B cell (primary cell): Measurements from ENCODE around the gene PPP2R1A. TPM values are rescaled to one million over a fixed set of nuclear protein-coding genes. Genes with fewer than 3 reads are reported as not detected.

Source experiments
- ATAC-seq: fragments of 200-7000 bp; cut with Tn5 transposase; one replicate; pipeline ENCODE4 v1.10.0; 2021; ENCODE audit warnings: low read depth, mild to moderate bottlenecking, moderate number of reproducible peaks, moderate library complexity
- CTCF ChIA-PET: fragments of 350-600 bp; sonication (Branson Sonifier 250); formaldehyde crosslinking; loops from one replicate; lab custom pipeline; 2021; ENCODE audit warnings: antibody characterized with exemption, inconsistent platforms; lab: Charles Lee
- POLR2A ChIA-PET: fragments of 350-600 bp; sonication (Branson Sonifier 250); formaldehyde crosslinking; loops from one replicate; lab custom pipeline; 2021; ENCODE audit warnings: antibody characterized with exemption; lab: Charles Lee
- DNase-seq: peaks from one replicate; pipeline ENCODE4 v3.0.0; 2013
- H2AFZ ChIP-seq: 2 replicates; pipeline ENCODE4 v1.6.1; 2012; ENCODE audit warnings: mild to moderate bottlenecking, low read depth, low read length; ENCODE audit not compliant: insufficient read depth, poor library complexity, severe bottlenecking
- H3K27ac ChIP-seq, 2 donors: 1 replicate in 1 of 2; 2 replicates in 1 of 2; pipeline ENCODE4 v1.5.1; 2012 to 2013; ENCODE audit warnings: low read length in 2 of 2, mild to moderate bottlenecking in 2 of 2, moderate library complexity in 1 of 2
- H3K27me3 ChIP-seq, 4 experiments: fragments of 200-600 bp in 1 of 4; sonication (generic) in 1 of 4; replicated peaks in 1 of 4; 1 replicate in 2 of 4; 2 replicates in 2 of 4; pipeline versions ENCODE4 v1.6.1 to v1.7.0; 2013 to 2016; ENCODE audit warnings: low read length in 3 of 4, mild to moderate bottlenecking in 2 of 4, mixed read lengths in 1 of 4, moderate library complexity in 1 of 4; ENCODE audit not compliant: insufficient read depth in 4 of 4, control insufficient read depth in 3 of 4; ENCODE audit errors: control extremely low read depth in 1 of 4
- H3K36me3 ChIP-seq, 2 experiments: replicated peaks in 1 of 2; 1 replicate in 1 of 2; 2 replicates in 1 of 2; pipeline versions ENCODE4 v1.6.1 to v1.7.1; 2013; ENCODE audit warnings: low read length in 1 of 2; ENCODE audit not compliant: insufficient read depth in 2 of 2, control insufficient read depth in 1 of 2; ENCODE audit errors: control extremely low read depth in 1 of 2, extremely low read depth in 1 of 2
- H3K4me1 ChIP-seq, 2 donors: fragments of 200-600 bp in 1 of 2; sonication (generic) in 1 of 2; 1 replicate in 1 of 2; 2 replicates in 1 of 2; pipeline versions ENCODE4 v1.5.1 to v1.6.1; 2013 to 2017; ENCODE audit warnings: low read length in 2 of 2; ENCODE audit not compliant: control insufficient read depth in 2 of 2, insufficient read depth in 2 of 2
- H3K4me2 ChIP-seq: replicated peaks from 2 replicates; pipeline ENCODE3; 2012; ENCODE audit warnings: mild to moderate bottlenecking, low read depth, low read length; ENCODE audit not compliant: poor library complexity, severe bottlenecking
- H3K4me3 ChIP-seq, 5 experiments: fragments of 200-600 bp in 1 of 5; sonication (generic) in 1 of 5; 1 replicate in 3 of 5; 2 replicates in 2 of 5; pipeline versions ENCODE4 v1.5.1 to v1.7.0; 2011 to 2016; ENCODE audit warnings: low read length in 4 of 5, mild to moderate bottlenecking in 4 of 5, low read depth in 2 of 5, control low read depth in 1 of 5, moderate library complexity in 1 of 5; ENCODE audit not compliant: insufficient read depth in 1 of 5; ENCODE audit errors: control extremely low read depth in 1 of 5, extremely low read depth in 1 of 5
- H3K79me2 ChIP-seq: fragments of 200-600 bp; sonication (generic); one replicate; pipeline ENCODE4 v1.6.0; 2016; ENCODE audit warnings: low read length; ENCODE audit not compliant: control insufficient read depth, insufficient read depth
- H3K9ac ChIP-seq: fragments of 200-600 bp; sonication (generic); 2 replicates; pipeline ENCODE4 v1.6.1; 2017; ENCODE audit warnings: mild to moderate bottlenecking, low read length, moderate library complexity
- H3K9me3 ChIP-seq, 3 donors: one replicate each; pipeline versions ENCODE4 v1.6.1 to v1.7.1; 2013; ENCODE audit warnings: low read length in 2 of 3; ENCODE audit not compliant: control insufficient read depth in 2 of 3, insufficient read depth in 1 of 3; ENCODE audit errors: control extremely low read depth in 1 of 3
- H4K20me1 ChIP-seq: 2 replicates; pipeline ENCODE4 v1.6.0; 2012; ENCODE audit warnings: mild to moderate bottlenecking, low read length; ENCODE audit not compliant: insufficient read depth, control insufficient read depth, poor library complexity, severe bottlenecking
- H3K27ac Mint-ChIP-seq: one replicate; pipeline ENCODE4 v1.8.0; 2021; ENCODE audit warnings: mixed read lengths
- H3K27me3 Mint-ChIP-seq: one replicate; pipeline ENCODE4 v1.8.0; 2021; ENCODE audit warnings: mixed read lengths
- H3K4me1 Mint-ChIP-seq: one replicate; pipeline ENCODE4 v1.8.0; 2021; ENCODE audit warnings: mixed read lengths
- H3K4me3 Mint-ChIP-seq: one replicate; pipeline ENCODE4 v1.8.0; 2021; ENCODE audit warnings: mixed read lengths
- H3K9me3 Mint-ChIP-seq: one replicate; pipeline ENCODE4 v1.8.0; 2022; ENCODE audit warnings: mixed read lengths; ENCODE audit not compliant: insufficient read depth
- CTCF ChIP-seq: fragments of 200-600 bp; IDR thresholded peaks from one replicate; pipeline ENCODE4 v1.8.0; 2022; ENCODE audit warnings: antibody characterized with exemption, mild to moderate bottlenecking
- EZH2 ChIP-seq: IDR thresholded peaks from 2 replicates; pipeline ENCODE4 v1.6.1; 2012; ENCODE audit warnings: borderline replicate concordance, low read depth, mild to moderate bottlenecking, moderate library complexity, low read length; ENCODE audit not compliant: insufficient read depth, poor library complexity, severe bottlenecking
- WGBS: methylation state at CpG from one replicate; pipeline ENCODE4 v1.1.5; 2013; ENCODE audit warnings: missing lambda C conversion rate; ENCODE audit not compliant: insufficient coverage; 5-methylcytosine and 5-hydroxymethylcytosine counted together
- intact Hi-C: fragments of 100-400 bp; cut with micrococcal nuclease; formaldehyde crosslinking; loops from one replicate; pipeline ENCODE4 v1.10.0; 2022
- polyA plus RNA-seq: library from polyadenylated mRNA; depleted of rRNA; stranded (reverse); fragments of >200 nt; gene quantifications from 2 replicates; pipeline ENCODE4 v1.2.3, GENCODE V29; 2012
- total RNA-seq, 2 donors: library from RNA; stranded (reverse); fragments of 120-200 nt in 1 of 2; gene quantifications; 1 replicate in 1 of 2; 2 replicates in 1 of 2; pipeline versions ENCODE4 v1.2.3 to v1.2.4, GENCODE V29; 2013 to 2022

The PPP2R1A gene
- total and polyA plus RNA-seq, 2 donors (not counting 1 experiment from before 2014, with no cell fraction given), result 108 to 202 TPM

GRCh38 chr19:52274191-52274590 is 84.3 kb downstream of the PPP2R1A start:
- peaks cover 10% of the 10 kb centered on the region for H3K9me3 Mint-ChIP-seq
- no peak overlapping the region for H2AFZ ChIP-seq
- no peak overlapping the region for H3K27ac Mint-ChIP-seq
- 88% methylated on average over 4 of the region's 5 CpGs for WGBS
- peaks cover 71% of the 10 kb centered on the region for H4K20me1 ChIP-seq
- no peak overlapping the region for H3K4me2 ChIP-seq
- H3K4me1 Mint-ChIP-seq, result peaks cover 76% of the 10 kb centered on the region
- no peak for TF ChIP-seq CTCF
- no peak for TF ChIP-seq EZH2
- ATAC-seq (no peak), DNase-seq (no peak)
- no peak overlapping the region for H3K9ac ChIP-seq
- no peak overlapping the region for H3K4me3 ChIP-seq
- peaks cover 16 to 27% of the 10 kb centered on the region in 2 donors for H3K4me1 ChIP-seq
- ChIA-PET CTCF (no interaction called here), POLR2A (no interaction called here)
- H3K79me2 ChIP-seq, result peaks cover 98% of the 10 kb centered on the region
- no peak overlapping the region for H3K4me3 Mint-ChIP-seq
- H3K27ac ChIP-seq, result no peak overlapping the region
- H3K36me3 ChIP-seq, result peaks cover 4 to 33% of the 10 kb centered on the region in 2 experiments
- intact Hi-C loops, result no loop called here
- no peaks in the 10 kb centered on the region for H3K27me3 Mint-ChIP-seq
- H3K27me3 ChIP-seq, result no peaks in the 10 kb centered on the region
- H3K9me3 ChIP-seq, result peaks cover 3 to 35% (median 5%) of the 10 kb centered on the region in 3 donors

DNA sequence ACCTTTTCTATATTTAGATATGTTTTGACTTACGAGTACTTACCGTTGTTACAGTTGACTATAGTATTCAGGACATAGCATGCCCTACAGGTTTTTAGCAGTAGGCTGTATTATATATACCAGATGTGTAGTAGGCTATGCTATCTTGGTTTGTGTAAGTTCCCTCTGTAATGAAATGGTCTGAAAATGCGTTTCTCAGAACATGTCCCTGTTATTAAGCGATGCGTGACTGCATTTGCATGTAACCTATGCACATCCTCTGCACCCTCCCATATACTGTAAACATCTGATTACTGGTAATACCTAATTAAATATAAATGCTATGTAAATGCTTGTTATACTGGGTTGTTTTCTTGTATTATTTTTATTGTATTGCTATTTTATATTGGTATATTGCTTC is 86.1 kb downstream of the PPP2R1A start:
- DNase-seq (no peak), ATAC-seq (no peak)
- Mint-ChIP-seq H3K4me1 (peaks cover 66% of the 10 kb centered on the region), H3K27me3 (no peaks in the 10 kb centered on the region), H3K4me3 (no peak overlapping the region), H3K9me3 (peaks cover 10% of the 10 kb centered on the region), H3K27ac (no peak overlapping the region)
- intact Hi-C loops, result no loop called here
- peaks cover 80% of the 10 kb centered on the region for H4K20me1 ChIP-seq
- H3K27ac ChIP-seq, result no peak overlapping the region
- TF ChIP-seq EZH2, result no peak
- TF ChIP-seq CTCF, result no peak
- peaks cover 5 to 45% (median 5%) of the 10 kb centered on the region in 3 donors for H3K9me3 ChIP-seq
- no CpG with 5 or more reads among the region's 5 CpGs for WGBS
- ChIA-PET CTCF (no interaction called here), POLR2A (no interaction called here)
- H3K27me3 ChIP-seq, result no peaks in the 10 kb centered on the region
- peaks cover 9 to 19% of the 10 kb centered on the region in 2 donors for H3K4me1 ChIP-seq
- H3K9ac ChIP-seq, result no peak overlapping the region
- H3K4me2 ChIP-seq, result peak overlapping the region; percentile 30
- H3K79me2 ChIP-seq, result peaks cover 100% of the 10 kb centered on the region
- no peak overlapping the region for H3K4me3 ChIP-seq
- H2AFZ ChIP-seq, result no peak overlapping the region
- peaks cover 4 to 33% of the 10 kb centered on the region in 2 experiments for H3K36me3 ChIP-seq
